ENCODE data around the gene SHC3.

DNA sequence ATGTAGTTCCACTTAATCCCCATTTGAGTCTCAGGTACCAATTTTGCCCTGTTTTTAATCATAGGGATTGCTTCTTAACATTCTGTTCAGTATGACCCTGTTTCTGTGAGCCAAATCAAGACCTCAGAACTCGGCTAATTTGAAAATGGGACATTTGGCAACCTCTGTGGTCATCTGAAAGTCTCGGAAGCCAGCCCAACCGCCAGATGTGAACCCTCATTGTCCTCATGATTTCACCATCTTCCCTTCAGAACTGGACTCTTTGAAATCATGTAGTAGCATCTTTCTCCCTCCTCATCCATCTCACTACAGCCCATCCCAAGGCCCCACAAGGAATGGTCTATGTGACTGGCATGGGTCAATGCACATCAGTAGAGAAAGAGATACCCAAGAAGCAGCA, 98.4 kb downstream of the SHC3 start:
- TF ChIP-seq, protein P1, sequence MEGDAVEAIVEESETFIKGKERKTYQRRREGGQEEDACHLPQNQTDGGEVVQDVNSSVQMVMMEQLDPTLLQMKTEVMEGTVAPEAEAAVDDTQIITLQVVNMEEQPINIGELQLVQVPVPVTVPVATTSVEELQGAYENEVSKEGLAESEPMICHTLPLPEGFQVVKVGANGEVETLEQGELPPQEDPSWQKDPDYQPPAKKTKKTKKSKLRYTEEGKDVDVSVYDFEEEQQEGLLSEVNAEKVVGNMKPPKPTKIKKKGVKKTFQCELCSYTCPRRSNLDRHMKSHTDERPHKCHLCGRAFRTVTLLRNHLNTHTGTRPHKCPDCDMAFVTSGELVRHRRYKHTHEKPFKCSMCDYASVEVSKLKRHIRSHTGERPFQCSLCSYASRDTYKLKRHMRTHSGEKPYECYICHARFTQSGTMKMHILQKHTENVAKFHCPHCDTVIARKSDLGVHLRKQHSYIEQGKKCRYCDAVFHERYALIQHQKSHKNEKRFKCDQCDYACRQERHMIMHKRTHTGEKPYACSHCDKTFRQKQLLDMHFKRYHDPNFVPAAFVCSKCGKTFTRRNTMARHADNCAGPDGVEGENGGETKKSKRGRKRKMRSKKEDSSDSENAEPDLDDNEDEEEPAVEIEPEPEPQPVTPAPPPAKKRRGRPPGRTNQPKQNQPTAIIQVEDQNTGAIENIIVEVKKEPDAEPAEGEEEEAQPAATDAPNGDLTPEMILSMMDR (IDR thresholded peaks at IDR 0.05; ENCODE audit: borderline replicate concordance, extremely low read depth, low read length, poor library complexity, severe bottlenecking): no peak
- TF ChIP-seq EZH2 (IDR thresholded peaks at IDR 0.05; ENCODE audit: borderline replicate concordance, low read depth, low read length, severe bottlenecking): no peak

All from DND-41 (cell line).